Adipose tissue (tissue), 3 donors: ENCODE data around the gene ACOT2. TPM values are rescaled to one million over a fixed set of nuclear protein-coding genes. Genes with fewer than 3 reads are reported as not detected.
"Not testable (repeated sequence)": the region's sequence is repeated elsewhere in the genome, so short reads cannot be mapped to it uniquely, and the experiment has no call there.

Source experiments
- H3K27ac ChIP-seq: one replicate; pipeline ENCODE4 v1.5.1; 2013; ENCODE audit warnings: low read depth, low read length
- WGBS, 3 donors: extraction: QIAGEN DNeasy Blood & Tissue Kit; methylation state at CpG; one replicate each; pipeline ENCODE4 v1.1.7; 2013; 5-methylcytosine and 5-hydroxymethylcytosine counted together
- polyA plus RNA-seq, 3 donors: library from polyadenylated mRNA; stranded (reverse); fragments of 200-250 nt; gene quantifications; one replicate each; pipeline ENCODE4 v1.2.3, GENCODE V29; 2013
- donor health status: healthy with polysubstance abuse.
- donor health status: Bipolar disorder and iron deficiency.
- donor health status: healthy.

The ACOT2 gene
- polyA plus RNA-seq = 100 to 1,000 TPM in 1 of 3 donors, 10 to 100 TPM in 2; 26.7 to 277 (median 56.7) TPM

DNA sequence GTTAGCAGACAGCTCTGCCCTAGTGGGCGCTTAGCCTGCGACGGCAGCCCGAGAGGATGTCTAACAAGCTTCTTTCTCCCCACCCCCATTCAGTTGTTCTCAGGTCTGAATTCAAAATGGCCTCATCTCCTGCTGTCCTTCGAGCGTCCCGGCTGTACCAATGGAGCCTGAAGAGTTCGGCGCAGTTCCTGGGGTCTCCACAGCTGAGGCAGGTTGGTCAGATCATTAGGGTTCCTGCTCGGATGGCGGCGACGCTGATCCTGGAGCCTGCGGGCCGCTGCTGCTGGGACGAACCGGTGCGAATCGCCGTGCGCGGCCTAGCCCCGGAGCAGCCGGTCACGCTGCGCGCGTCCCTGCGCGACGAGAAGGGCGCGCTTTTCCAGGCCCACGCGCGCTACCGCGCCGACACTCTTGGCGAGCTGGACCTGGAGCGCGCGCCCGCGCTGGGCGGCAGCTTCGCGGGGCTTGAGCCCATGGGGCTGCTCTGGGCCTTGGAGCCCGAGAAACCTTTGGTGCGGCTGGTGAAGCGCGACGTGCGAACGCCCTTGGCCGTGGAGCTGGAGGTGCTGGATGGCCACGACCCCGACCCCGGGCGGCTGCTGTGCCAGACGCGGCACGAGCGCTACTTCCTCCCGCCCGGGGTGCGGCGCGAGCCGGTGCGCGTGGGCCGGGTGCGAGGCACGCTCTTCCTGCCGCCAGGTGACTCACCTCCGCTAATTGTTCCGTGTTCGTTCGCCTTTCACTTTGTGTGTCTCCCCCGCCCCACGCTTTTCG lies at the start of gene ACOT2:
Gene ACOT2 (plus strand): TSS at position 29 of the 774 bp plus-strand sequence. CDS start 28 bp downstream, at position 57.
- H3K27ac ChIP-seq = peak within 1 kb of the TSS; percentile 15
- 0 to 1% (median 0%) methylated on average over 58 to 76 of the region's 83 CpGs for WGBS, 3 donors

DNA sequence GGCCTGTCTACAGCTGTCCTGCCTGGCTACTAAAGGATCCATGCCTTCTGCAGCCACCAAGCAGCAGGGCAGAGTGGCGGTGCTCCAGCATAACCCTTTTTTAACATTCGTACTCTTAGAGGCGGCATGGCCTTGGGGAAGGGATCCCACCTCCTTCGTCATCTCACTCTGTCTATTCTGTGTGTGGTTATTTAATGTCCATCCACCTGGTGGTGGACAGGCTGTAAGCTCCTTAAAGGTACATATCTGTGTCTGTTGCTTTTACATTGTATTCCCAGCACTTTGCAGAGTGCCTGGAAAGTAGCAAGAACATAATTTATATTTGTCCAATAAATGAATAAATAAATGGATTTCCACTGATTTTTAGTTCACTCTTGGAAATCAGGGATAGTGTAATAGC lies 47.8 kb upstream of the ACOT2 start:
- H3K27ac ChIP-seq = no peak overlapping the region
- 88 to 95% (median 93%) methylated on average over 4 of the region's 4 CpGs for WGBS, 3 donors

GRCh38 chr14:73524493-73524892 lies 44.5 kb upstream of the ACOT2 start:
- H3K27ac ChIP-seq = no peak overlapping the region
- 69 to 89% (median 85%) methylated on average over 4 of the region's 4 CpGs for WGBS, 3 donors

- WGBS, 3 donors = 72 to 96% (median 94%) methylated on average over 6 of the region's 6 CpGs
- no peak overlapping the region for H3K27ac ChIP-seq
Measured at GRCh38 chr14:73526036-73526984, 42.7 kb upstream of the ACOT2 start.

DNA sequence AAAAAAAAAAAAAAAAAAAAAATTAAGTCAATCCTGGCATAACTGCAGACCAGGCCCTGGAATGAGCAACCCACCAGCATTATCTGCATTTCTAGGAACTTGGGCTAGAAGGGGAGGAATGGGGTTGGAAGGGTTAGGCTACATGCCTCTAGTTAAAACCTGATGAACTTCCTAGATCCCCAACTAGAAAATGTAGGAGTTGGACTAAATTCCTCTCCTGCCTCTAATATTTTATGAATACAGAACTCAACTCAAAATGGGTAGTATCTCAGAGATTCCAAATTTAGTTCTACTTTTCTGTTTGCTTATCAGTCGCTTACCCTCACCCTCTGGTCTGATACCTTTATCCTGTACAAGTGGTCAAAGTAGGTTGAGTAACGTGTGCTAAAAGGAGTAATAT lies 39.7 kb upstream of the ACOT2 start:
- not testable (repeated sequence) for H3K27ac ChIP-seq
- WGBS, 3 donors = 78 to 92% (median 86%) methylated on average over 2 of the region's 2 CpGs

DNA sequence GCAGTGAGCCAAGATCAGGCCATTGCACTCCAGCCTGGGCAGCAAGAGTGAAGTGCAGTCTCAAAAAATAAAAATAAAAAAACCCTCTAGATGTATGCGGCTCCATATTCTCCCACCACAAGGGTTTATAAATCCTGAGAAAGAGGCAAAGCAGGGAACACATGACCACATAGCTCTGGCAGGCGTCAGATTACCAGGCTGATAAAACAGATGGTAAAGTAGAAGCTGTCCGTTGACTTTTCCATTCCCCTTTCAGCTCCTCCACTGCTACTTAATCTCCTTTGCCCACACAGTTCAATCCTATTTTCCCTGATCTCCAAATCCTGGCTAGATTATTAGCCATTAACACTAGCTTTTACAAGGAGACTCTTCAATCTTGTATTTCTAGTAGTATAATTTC lies 37.0 kb upstream of the ACOT2 start:
- whole genome bisulfite sequencing, 3 donors = 61 to 72% methylated on average over 3 of the region's 3 CpGs; no CpG with 5 or more reads in 1 of the 3 donors
- not testable (repeated sequence) for H3K27ac ChIP-seq

GRCh38 chr14:73537244-73538045 lies 31.6 kb upstream of the ACOT2 start:
- 1 to 4% methylated on average over 10 to 83 of the region's 84 CpGs; no CpG with 5 or more reads in 1 of the 3 donors for WGBS, 3 donors
- not testable (repeated sequence) for H3K27ac ChIP-seq

GRCh38 chr14:73539017-73539416 lies 30.0 kb upstream of the ACOT2 start:
- H3K27ac ChIP-seq = not testable (repeated sequence)
- 15 to 31% methylated on average over 4 to 5 of the region's 5 CpGs; no CpG with 5 or more reads in 1 of the 3 donors for WGBS, 3 donors

DNA sequence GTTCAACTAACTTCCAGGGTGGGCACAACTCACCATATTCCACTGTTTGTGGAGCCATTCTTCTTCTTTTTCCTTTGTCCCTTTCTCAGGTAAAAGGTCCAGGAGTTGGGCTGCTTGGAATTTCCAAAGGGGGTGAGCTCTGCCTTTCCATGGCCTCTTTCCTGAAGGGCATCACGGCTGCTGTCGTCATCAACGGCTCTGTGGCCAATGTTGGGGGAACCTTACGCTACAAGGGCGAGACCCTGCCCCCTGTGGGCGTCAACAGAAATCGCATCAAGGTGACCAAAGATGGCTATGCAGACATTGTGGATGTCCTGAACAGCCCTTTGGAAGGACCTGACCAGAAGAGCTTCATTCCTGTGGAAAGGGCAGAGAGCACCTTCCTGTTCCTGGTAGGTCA lies 26.1 kb upstream of the ACOT2 start:
- 68 to 94% (median 92%) methylated on average over 2 to 7 of the region's 7 CpGs for WGBS, 3 donors
- H3K27ac ChIP-seq = not testable (repeated sequence)

GRCh38 chr14:73545353-73545752 lies 23.7 kb upstream of the ACOT2 start:
- WGBS, 3 donors = 100% methylated on average over 1 of the region's 1 CpG; no CpG with 5 or more reads in 2 of the 3 donors
- H3K27ac ChIP-seq = not testable (repeated sequence)

- WGBS, 3 donors = 91 to 100% methylated on average over 3 of the region's 3 CpGs; no CpG with 5 or more reads in 1 of the 3 donors
Measured at GRCh38 chr14:73549097-73549496, 19.9 kb upstream of the ACOT2 start.

GRCh38 chr14:73549889-73550524 lies 19.0 kb upstream of the ACOT2 start:
- 96 to 97% methylated on average over 4 to 5 of the region's 6 CpGs; no CpG with 5 or more reads in 1 of the 3 donors for WGBS, 3 donors
- H3K27ac ChIP-seq = not testable (repeated sequence)

More at GRCh38 chr14:73549097-73549496, 19.9 kb upstream of the ACOT2 start:
- not testable (repeated sequence) for H3K27ac ChIP-seq

- 95 to 100% methylated on average over 4 of the region's 4 CpGs; no CpG with 5 or more reads in 1 of the 3 donors for WGBS, 3 donors
Measured at GRCh38 chr14:73553845-73554244, 15.2 kb upstream of the ACOT2 start.

DNA sequence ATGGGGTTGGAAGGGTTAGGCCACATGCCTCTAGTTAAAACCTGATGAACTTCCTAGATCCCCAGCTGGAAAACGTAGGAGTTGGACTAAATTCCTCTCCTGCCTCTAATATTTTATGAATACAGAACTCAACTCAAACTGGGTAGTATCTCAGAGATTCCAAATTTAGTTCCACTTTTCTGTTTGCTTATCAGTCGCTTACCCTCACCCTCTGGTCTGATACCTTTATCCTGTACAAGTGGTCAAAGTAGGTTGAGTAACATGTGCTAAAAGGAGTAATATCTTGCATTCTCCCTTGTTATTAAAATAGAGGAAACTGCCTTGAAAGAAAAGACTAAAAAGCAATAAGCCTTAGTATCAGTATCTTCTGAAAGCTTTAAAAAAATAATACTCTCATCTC lies 11.8 kb upstream of the ACOT2 start:
- not testable (repeated sequence) for H3K27ac ChIP-seq
- WGBS, 3 donors = 43 to 48% methylated on average over 2 of the region's 2 CpGs; no CpG with 5 or more reads in 1 of the 3 donors

More at GRCh38 chr14:73553845-73554244, 15.2 kb upstream of the ACOT2 start:
- H3K27ac ChIP-seq = no peak overlapping the region

GRCh38 chr14:73558238-73558637 lies 10.8 kb upstream of the ACOT2 start:
- not testable (repeated sequence) for H3K27ac ChIP-seq
- 83 to 100% methylated on average over 1 of the region's 2 CpGs; no CpG with 5 or more reads in 1 of the 3 donors for WGBS, 3 donors

GRCh38 chr14:73562256-73562655 lies 6.8 kb upstream of the ACOT2 start:
- not testable (repeated sequence) for H3K27ac ChIP-seq
- 94 to 96% (median 96%) methylated on average over 7 of the region's 7 CpGs for WGBS, 3 donors

DNA sequence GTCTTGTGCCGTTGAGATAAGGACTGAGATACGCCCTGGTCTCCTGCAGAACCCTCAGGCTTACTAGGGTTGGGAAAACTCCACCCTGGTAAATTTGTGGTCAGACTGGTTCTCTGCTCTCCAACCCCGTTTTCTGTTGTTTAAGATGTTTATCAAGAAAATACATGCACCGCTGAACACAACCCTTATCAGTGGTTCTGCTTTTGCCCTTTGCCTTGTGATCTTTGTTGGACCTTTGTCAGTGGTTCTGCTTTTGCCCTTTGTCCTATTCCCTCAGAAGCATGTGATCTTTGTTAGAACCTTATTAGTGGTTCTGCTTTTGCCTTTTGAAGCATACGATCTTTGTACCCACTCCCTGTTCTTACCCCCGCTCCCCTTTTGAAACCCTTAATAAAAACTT lies 6.3 kb upstream of the ACOT2 start:
- 82 to 97% (median 93%) methylated on average over 6 of the region's 6 CpGs for WGBS, 3 donors
- not testable (repeated sequence) for H3K27ac ChIP-seq

GRCh38 chr14:73566431-73566830 lies 2.6 kb upstream of the ACOT2 start:
- H3K27ac ChIP-seq = not testable (repeated sequence)
- 89 to 98% (median 91%) methylated on average over 16 to 18 of the region's 18 CpGs for WGBS, 3 donors
